K562 (cell line): ENCODE results near the gene STX7. TPM values are rescaled to one million over a fixed set of nuclear protein-coding genes. Genes with fewer than 3 reads are reported as not detected.

Source experiments
- ATAC-seq: fragments of 200-7000 bp; cut with Tn5 transposase; 3 replicates; pipeline ENCODE4 v1.9.1; 2020; ENCODE audit warnings: moderate library complexity
- BruUV-seq: library from RNA; stranded (reverse); fragments of 400-500 nt; replicated peaks from 2 replicates; lab custom pipeline; 2021; lab: Mats Ljungman, UMichigan
- CTCF ChIA-PET: fragments of 300-600 bp; formaldehyde crosslinking; extraction: SDS; loops from one replicate; lab custom pipeline; 2021; ENCODE audit warnings: low intra/inter-chr PET ratio; lab: Yijun Ruan, JAX
- POLR2A ChIA-PET: fragments of 300-600, 350-650 bp; sonication (Branson Sonifier 250); formaldehyde crosslinking; extraction: SDS; loops from one replicate; lab custom pipeline; 2021; ENCODE audit warnings: antibody characterized with exemption, inconsistent platforms; lab: Yijun Ruan, JAX
- DNase-seq, 4 experiments: peaks; one replicate each; pipeline versions ENCODE4 v3.0.0 to v3.0.0-alpha.2; 2011 to 2018; ENCODE audit warnings: low spot score in 3 of 4, mixed read lengths in 3 of 4; ENCODE audit errors: extremely low read depth in 1 of 4
- FAIRE-seq: peaks from 2 replicates; lab custom pipeline; 2011; peaks lifted over from hg19 to GRCh38; lab: Jason Lieb, UNC
- H2AFZ ChIP-seq: 2 replicates; pipeline ENCODE4 v1.6.0; 2011; ENCODE audit warnings: low read depth, low read length, control low read depth, inconsistent platforms
- H3K27ac ChIP-seq: fragments of 200-600 bp; 3 replicates; pipeline ENCODE4 v1.8.0; 2011; ENCODE audit warnings: low read depth, mild to moderate bottlenecking, control low read depth, inconsistent platforms, low read length, moderate library complexity, mixed read lengths; ENCODE audit errors: extremely low read depth
- H3K27me3 ChIP-seq, 2 experiments: fragments of 300-600 bp in 1 of 2; 2 replicates in 1 of 2; 3 replicates in 1 of 2; pipeline versions ENCODE4 v1.6.0 to v1.8.0; 2011; ENCODE audit warnings: inconsistent platforms in 2 of 2, low read length in 2 of 2, mild to moderate bottlenecking in 1 of 2, mixed read lengths in 1 of 2, moderate library complexity in 1 of 2; ENCODE audit not compliant: control insufficient read depth in 2 of 2, insufficient read depth in 2 of 2
- H3K36me3 ChIP-seq: fragments of 300-600 bp; 3 replicates; pipeline ENCODE4 v1.8.0; 2011; ENCODE audit warnings: mild to moderate bottlenecking, low read length, inconsistent platforms; ENCODE audit not compliant: control insufficient read depth, insufficient read depth
- H3K4me1 ChIP-seq, 2 experiments: fragments of 200-600 bp in 1 of 2; replicated peaks in 1 of 2; 2 replicates in 1 of 2; 3 replicates in 1 of 2; pipeline versions ENCODE4 v1.5.1 to v1.8.0; 2011; ENCODE audit warnings: inconsistent platforms in 2 of 2, low read length in 2 of 2, mild to moderate bottlenecking in 1 of 2, mixed read lengths in 1 of 2, moderate library complexity in 1 of 2; ENCODE audit not compliant: control insufficient read depth in 2 of 2, insufficient read depth in 2 of 2
- H3K4me2 ChIP-seq: 2 replicates; pipeline ENCODE4 v1.6.1; 2011; ENCODE audit warnings: low read length, control low read depth, inconsistent platforms, mixed read lengths; ENCODE audit not compliant: insufficient read depth
- H3K4me3 ChIP-seq: fragments of 200-600 bp; sonication (generic), shearing (Covaris generic); 2 replicates; pipeline ENCODE4 v1.5.1; 2016; ENCODE audit warnings: control low read depth, inconsistent platforms
- H3K79me2 ChIP-seq: fragments of 200-600 bp; 3 replicates; pipeline ENCODE4 v1.8.0; 2011; ENCODE audit warnings: low read length, inconsistent platforms; ENCODE audit not compliant: control insufficient read depth, insufficient read depth
- H3K9ac ChIP-seq, 2 experiments: 2 replicates each; pipeline versions ENCODE4 v1.6.0 to v1.6.1; 2011; ENCODE audit warnings: low read depth in 2 of 2, low read length in 2 of 2, control low read depth in 1 of 2, inconsistent platforms in 1 of 2, mild to moderate bottlenecking in 1 of 2, mixed read lengths in 1 of 2; ENCODE audit not compliant: insufficient read depth in 1 of 2
- H3K9me1 ChIP-seq: one replicate; pipeline ENCODE4 v1.6.0; 2011; ENCODE audit warnings: inconsistent platforms, mild to moderate bottlenecking, low read length, moderate library complexity; ENCODE audit not compliant: control insufficient read depth, insufficient read depth
- H3K9me3 ChIP-seq: replicated peaks from 2 replicates; pipeline ENCODE4 v1.5.1; 2011; ENCODE audit warnings: low read depth, low read length, inconsistent platforms; ENCODE audit not compliant: control insufficient read depth, insufficient read depth
- H4K20me1 ChIP-seq: replicated peaks from 2 replicates; pipeline ENCODE4 v1.6.1; 2011; ENCODE audit warnings: low read length, inconsistent platforms, mixed read lengths; ENCODE audit not compliant: control insufficient read depth, insufficient read depth
- ARNT ChIP-seq, 2 experiments: fragments of 450-650 bp; IDR thresholded peaks; 2 replicates each; pipeline ENCODE4 v1.6.1; 2016; ENCODE audit warnings: mild to moderate bottlenecking in 1 of 2
- BRCA1 ChIP-seq, 2 experiments: fragments of 450-650 bp in 1 of 2; sonication (generic) in 1 of 2; formaldehyde crosslinking in 1 of 2; IDR thresholded peaks; 2 replicates each; pipeline versions ENCODE4 v1.5.0 to v1.6.1; 2017 to 2020; ENCODE audit warnings: mild to moderate bottlenecking in 1 of 2, missing genetic modification reagents in 1 of 2
- CBX1 ChIP-seq: sonication (generic); IDR thresholded peaks from 2 replicates; pipeline ENCODE4 v1.6.1; 2016; ENCODE audit warnings: antibody characterized with exemption, low read depth, mild to moderate bottlenecking
- HDGF ChIP-seq: fragments of 450-650 bp; IDR thresholded peaks from 2 replicates; pipeline ENCODE4 v1.6.1; 2016
- NCOA6 ChIP-seq: fragments of 450-650 bp; IDR thresholded peaks from 2 replicates; pipeline ENCODE4 v1.6.1; 2017; ENCODE audit warnings: mild to moderate bottlenecking
- NEUROD1 ChIP-seq: fragments of 150-350 bp; IDR thresholded peaks from 2 replicates; pipeline ENCODE4 v1.6.1; 2014; ENCODE audit warnings: borderline replicate concordance, low read length, low read depth; ENCODE audit not compliant: partially characterized antibody
- PHB ChIP-seq: fragments of 250-450 bp; sonication (Bioruptor Pico); IDR thresholded peaks from 2 replicates; pipeline ENCODE4 v1.5.0; 2021
- SAFB2 ChIP-seq: fragments of 200-400 bp; formaldehyde crosslinking; IDR thresholded peaks from 2 replicates; pipeline ENCODE4 v1.6.1; 2018; ENCODE audit warnings: borderline replicate concordance, low read length, low read depth, moderate library complexity; ENCODE audit not compliant: severe bottlenecking
- SMARCA4 ChIP-seq: fragments of 450-650 bp; IDR thresholded peaks from 2 replicates; pipeline ENCODE4 v1.6.1; 2016
- SMARCE1 ChIP-seq: fragments of 450-650 bp; IDR thresholded peaks from 2 replicates; pipeline ENCODE4 v1.7.1; 2016; ENCODE audit warnings: mild to moderate bottlenecking
- TCF7 ChIP-seq: sonication (generic); IDR thresholded peaks from 2 replicates; pipeline ENCODE4 v1.6.1; 2016; ENCODE audit warnings: antibody characterized with exemption, borderline replicate concordance
- XRCC4 ChIP-seq: IDR thresholded peaks from one replicate; pipeline ENCODE4 v1.6.1; 2011; ENCODE audit not compliant: insufficient read depth, insufficient read length; ENCODE audit errors: extremely low read depth
- ZNF146 ChIP-seq: IDR thresholded peaks from one replicate; pipeline ENCODE4 v1.6.1; 2018; ENCODE audit warnings: missing compliant biosample characterization; ENCODE audit not compliant: unreplicated experiment
- ZNF165 ChIP-seq: fragments of 250-450 bp; sonication (Bioruptor Pico); IDR thresholded peaks from 2 replicates; pipeline ENCODE4 v1.4.0; 2020; ENCODE audit warnings: borderline replicate concordance
- ZNF57 ChIP-seq: fragments of 450-650 bp; formaldehyde crosslinking; IDR thresholded peaks from 2 replicates; pipeline ENCODE4 v1.4.0; 2020; ENCODE audit warnings: mild to moderate bottlenecking, moderate library complexity
- WGBS: fragments of 100-300 bp; shearing (Covaris generic); methylation state at CpG from one replicate; pipeline ENCODE4 v1.1.6; 2016; ENCODE audit warnings: low coverage, mixed read lengths; ENCODE audit not compliant: insufficient coverage; ENCODE audit errors: missing lambda C conversion rate; 5-methylcytosine and 5-hydroxymethylcytosine counted together
- in situ Hi-C: fragments of 300-500 bp; cut with MboI; formaldehyde crosslinking; loops from 4 replicates; pipeline ENCODE4 v1.15.0; 2018; ENCODE audit warnings: inconsistent platforms, mixed read lengths
- intact Hi-C: fragments of 100-400 bp; cut with micrococcal nuclease; formaldehyde crosslinking; loops from 2 replicates; pipeline ENCODE4 v1.14.2; 2022
- polyA plus RNA-seq, 8 experiments: library from polyadenylated mRNA; depleted of rRNA in 4 of 8; stranded (reverse) in 5 of 8; unstranded in 3 of 8; fragments of >200 nt; fragmentation: Nextera tagmentation in 2 of 8; fragmentation: Illumina TruSeq in 1 of 8; extraction: Ambion mirVana in 2 of 8; extraction: Trizol in 1 of 8; gene quantifications; 2 replicates each; pipeline versions ENCODE4 v1.2.1 to v1.2.3, GENCODE V29; 2011 to 2014; ENCODE audit warnings: inconsistent platforms in 1 of 8, missing spikeins in 1 of 8
- total RNA-seq, 7 experiments: library from RNA; depleted of rRNA in 6 of 7; stranded (reverse); fragments of >200 nt in 6 of 7; fragmentation: Illumina TruSeq in 2 of 7; extraction: Trizol in 2 of 7; gene quantifications; 2 replicates each; pipeline versions ENCODE4 v1.2.1 to v1.2.3, GENCODE V29; 2011 to 2021; ENCODE audit warnings: low replicate concordance in 1 of 7
- TF ChIP-seq, protein P1 (sequence below): fragments of 450-650 bp; IDR thresholded peaks from 2 replicates; pipeline ENCODE4 v1.6.1; 2017; ENCODE audit warnings: antibody characterized with exemption, mild to moderate bottlenecking

The STX7 gene
- total and polyA plus RNA-seq, 9 of the 15 experiments (the other 6 are each of a cell fraction or from before 2014, with no cell fraction given) = 13.0 to 34.4 (median 25.3) TPM

DNA sequence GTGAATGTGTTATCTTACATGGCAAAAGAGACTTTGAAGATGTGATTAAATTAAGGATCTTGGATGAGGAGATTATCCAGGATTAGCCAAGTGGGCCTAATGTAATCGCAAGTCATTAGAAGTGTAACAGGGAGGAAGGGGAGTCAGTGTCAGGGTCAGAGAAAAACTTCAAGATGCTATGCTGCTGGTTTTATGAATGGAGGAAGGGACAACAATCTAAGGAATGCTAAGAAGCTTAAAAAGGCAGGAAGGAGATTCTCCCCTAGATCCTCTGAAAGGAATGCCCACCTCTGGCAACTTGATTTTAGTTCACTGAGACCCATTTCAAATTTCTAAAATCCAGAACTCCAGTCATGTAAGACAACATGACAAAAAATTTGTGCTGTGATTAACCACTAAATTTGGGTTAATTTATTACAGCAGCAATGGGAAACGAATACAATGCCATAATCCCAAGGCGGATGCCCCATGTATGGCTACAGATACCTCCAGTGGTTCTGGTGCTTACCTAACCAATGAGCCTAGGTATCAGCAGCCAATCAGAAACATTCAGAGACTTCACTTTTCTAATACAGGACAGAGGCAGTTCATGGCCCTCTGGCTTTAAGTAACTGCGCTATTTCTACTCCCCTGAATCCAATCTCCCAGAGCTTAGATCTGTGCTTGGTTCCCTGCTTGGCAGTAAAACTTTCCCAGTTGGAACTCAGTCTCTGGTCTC lies 36.0 kb upstream of the STX7 start:
- H3K9me3 ChIP-seq = no peaks in the 10 kb centered on the region
- no TSS peak for BruUV-seq
- peaks cover 2 to 12% of the 10 kb centered on the region in 2 experiments; a peak in 3 of 5 replicates for H3K27me3 ChIP-seq
- WGBS = 1% methylated on average over 4 of the region's 4 CpGs
- H3K36me3 ChIP-seq = no peaks in the 10 kb centered on the region
- ATAC-seq (no peak), DNase-seq (no peak), FAIRE-seq (no peak)
- no peaks in the 10 kb centered on the region for H4K20me1 ChIP-seq
- intact Hi-C loops = no loop called here
- in situ Hi-C loops = loop anchor here (25.0 kb wide), 2 partner anchors 213 to 988 kb away; partner anchors contain the start of gene VNN2
- no peak overlapping the region for H3K4me2 ChIP-seq
- TF ChIP-seq PHB (CRISPR knock-in tag) (no peak), CBX1 (no peak), BRCA1 (IDR thresholded peaks at IDR 0.05) (no peak), BRCA1 (CRISPR knock-in tag; IDR thresholded peaks at IDR 0.05) (no peak), ZNF146 (CRISPR knock-in tag) (no peak), ZNF57 (CRISPR knock-in tag) (no peak), XRCC4 (no peak), HDGF (no peak), SAFB2 (no peak), NCOA6 (no peak), SMARCE1 (no peak), ARNT (IDR thresholded peaks at IDR 0.05) (no peak), SMARCA4 (no peak), TCF7 (no peak), ZNF165 (CRISPR knock-in tag) (no peak), NEUROD1 (no peak)
- TF ChIP-seq, protein P1, sequence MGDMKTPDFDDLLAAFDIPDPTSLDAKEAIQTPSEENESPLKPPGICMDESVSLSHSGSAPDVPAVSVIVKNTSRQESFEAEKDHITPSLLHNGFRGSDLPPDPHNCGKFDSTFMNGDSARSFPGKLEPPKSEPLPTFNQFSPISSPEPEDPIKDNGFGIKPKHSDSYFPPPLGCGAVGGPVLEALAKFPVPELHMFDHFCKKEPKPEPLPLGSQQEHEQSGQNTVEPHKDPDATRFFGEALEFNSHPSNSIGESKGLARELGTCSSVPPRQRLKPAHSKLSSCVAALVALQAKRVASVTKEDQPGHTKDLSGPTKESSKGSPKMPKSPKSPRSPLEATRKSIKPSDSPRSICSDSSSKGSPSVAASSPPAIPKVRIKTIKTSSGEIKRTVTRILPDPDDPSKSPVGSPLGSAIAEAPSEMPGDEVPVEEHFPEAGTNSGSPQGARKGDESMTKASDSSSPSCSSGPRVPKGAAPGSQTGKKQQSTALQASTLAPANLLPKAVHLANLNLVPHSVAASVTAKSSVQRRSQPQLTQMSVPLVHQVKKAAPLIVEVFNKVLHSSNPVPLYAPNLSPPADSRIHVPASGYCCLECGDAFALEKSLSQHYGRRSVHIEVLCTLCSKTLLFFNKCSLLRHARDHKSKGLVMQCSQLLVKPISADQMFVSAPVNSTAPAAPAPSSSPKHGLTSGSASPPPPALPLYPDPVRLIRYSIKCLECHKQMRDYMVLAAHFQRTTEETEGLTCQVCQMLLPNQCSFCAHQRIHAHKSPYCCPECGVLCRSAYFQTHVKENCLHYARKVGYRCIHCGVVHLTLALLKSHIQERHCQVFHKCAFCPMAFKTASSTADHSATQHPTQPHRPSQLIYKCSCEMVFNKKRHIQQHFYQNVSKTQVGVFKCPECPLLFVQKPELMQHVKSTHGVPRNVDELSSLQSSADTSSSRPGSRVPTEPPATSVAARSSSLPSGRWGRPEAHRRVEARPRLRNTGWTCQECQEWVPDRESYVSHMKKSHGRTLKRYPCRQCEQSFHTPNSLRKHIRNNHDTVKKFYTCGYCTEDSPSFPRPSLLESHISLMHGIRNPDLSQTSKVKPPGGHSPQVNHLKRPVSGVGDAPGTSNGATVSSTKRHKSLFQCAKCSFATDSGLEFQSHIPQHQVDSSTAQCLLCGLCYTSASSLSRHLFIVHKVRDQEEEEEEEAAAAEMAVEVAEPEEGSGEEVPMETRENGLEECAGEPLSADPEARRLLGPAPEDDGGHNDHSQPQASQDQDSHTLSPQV = no peak
- CTCF ChIA-PET = no interaction called here
- no peaks in the 10 kb centered on the region for H3K79me2 ChIP-seq
- H2AFZ ChIP-seq = no peak overlapping the region
- POLR2A ChIA-PET = no interaction called here
- H3K9ac ChIP-seq = no peak overlapping the region
- H3K27ac ChIP-seq = no peak overlapping the region
- no peaks in the 10 kb centered on the region for H3K9me1 ChIP-seq
- H3K4me1 ChIP-seq = no peaks in the 10 kb centered on the region
- no peak overlapping the region for H3K4me3 ChIP-seq
